ENCODE results near the gene TCP11L2.

TCP11L2 gene

GRCh38 chr12:106321139-106321850 is 18.8 kb downstream of the TCP11L2 start:
- no peak for TF ChIP-seq CTCF (conservative IDR thresholded peaks at IDR 0.05; ENCODE audit: low read depth, low read length)
- no peak overlapping the region for H3K4me2 ChIP-seq
- no peak overlapping the region for H3K27ac ChIP-seq
- no peaks in the 10 kb centered on the region for H3K36me3 ChIP-seq (ENCODE audit: insufficient read depth)
- no peaks in the 10 kb centered on the region for H4K20me1 ChIP-seq (ENCODE audit: insufficient read depth)
- no peak overlapping the region for H2AFZ ChIP-seq (ENCODE audit: low read depth)
- no peaks in the 10 kb centered on the region for H3K79me2 ChIP-seq (ENCODE audit: insufficient read depth, low read depth)
- no peak overlapping the region for H3K9ac ChIP-seq
- H3K4me3 ChIP-seq (IDR thresholded peaks at IDR 0.05; ENCODE audit: insufficient read depth, low read depth, low read length) = no peak overlapping the region
- H3K4me1 ChIP-seq (ENCODE audit: low read depth, poor library complexity, severe bottlenecking) = no peaks in the 10 kb centered on the region
- no peaks in the 10 kb centered on the region for H3K27me3 ChIP-seq (ENCODE audit: insufficient read depth, low read depth)

GRCh38 chr12:106323537-106323936 is 21.0 kb downstream of the TCP11L2 start:
- Histone ChIP-seq H4K20me1 (ENCODE audit: insufficient read depth) (no peaks in the 10 kb centered on the region), H3K27ac (no peak overlapping the region), H3K4me2 (no peak overlapping the region), H3K4me3 (IDR thresholded peaks at IDR 0.05; ENCODE audit: insufficient read depth, low read depth, low read length) (no peak overlapping the region), H3K27me3 (ENCODE audit: insufficient read depth, low read depth) (no peaks in the 10 kb centered on the region), H2AFZ (ENCODE audit: low read depth) (no peak overlapping the region), H3K9ac (no peak overlapping the region), H3K4me1 (ENCODE audit: low read depth, poor library complexity, severe bottlenecking) (no peaks in the 10 kb centered on the region), H3K36me3 (ENCODE audit: insufficient read depth) (no peaks in the 10 kb centered on the region), H3K79me2 (ENCODE audit: insufficient read depth, low read depth) (no peaks in the 10 kb centered on the region)
- TF ChIP-seq CTCF (conservative IDR thresholded peaks at IDR 0.05; ENCODE audit: low read depth, low read length) = no peak

- no peak overlapping the region for H3K4me3 ChIP-seq (IDR thresholded peaks at IDR 0.05; ENCODE audit: insufficient read depth, low read depth, low read length)
- no peak for TF ChIP-seq CTCF (conservative IDR thresholded peaks at IDR 0.05; ENCODE audit: low read depth, low read length)
- H3K4me2 ChIP-seq = no peak overlapping the region
- no peaks in the 10 kb centered on the region for H3K4me1 ChIP-seq (ENCODE audit: low read depth, poor library complexity, severe bottlenecking)
- H3K79me2 ChIP-seq (ENCODE audit: insufficient read depth, low read depth) = no peaks in the 10 kb centered on the region
- no peak overlapping the region for H2AFZ ChIP-seq (ENCODE audit: low read depth)
- H4K20me1 ChIP-seq (ENCODE audit: insufficient read depth) = no peaks in the 10 kb centered on the region
- no peak overlapping the region for H3K9ac ChIP-seq
- no peak overlapping the region for H3K27ac ChIP-seq
- no peaks in the 10 kb centered on the region for H3K36me3 ChIP-seq (ENCODE audit: insufficient read depth)
- no peaks in the 10 kb centered on the region for H3K27me3 ChIP-seq (ENCODE audit: insufficient read depth, low read depth)
Observed at GRCh38 chr12:106327309-106327869, 24.9 kb downstream of the TCP11L2 start.

GRCh38 chr12:106328735-106329134 is 26.2 kb downstream of the TCP11L2 start:
- H3K4me3 ChIP-seq (IDR thresholded peaks at IDR 0.05; ENCODE audit: insufficient read depth, low read depth, low read length) = no peak overlapping the region
- H3K4me1 ChIP-seq (ENCODE audit: low read depth, poor library complexity, severe bottlenecking) = no peaks in the 10 kb centered on the region
- no peak overlapping the region for H3K9ac ChIP-seq
- no peak for TF ChIP-seq CTCF (conservative IDR thresholded peaks at IDR 0.05; ENCODE audit: low read depth, low read length)
- H3K27ac ChIP-seq = no peak overlapping the region
- no peak overlapping the region for H2AFZ ChIP-seq (ENCODE audit: low read depth)
- H3K27me3 ChIP-seq (ENCODE audit: insufficient read depth, low read depth) = no peaks in the 10 kb centered on the region
- no peaks in the 10 kb centered on the region for H4K20me1 ChIP-seq (ENCODE audit: insufficient read depth)
- H3K79me2 ChIP-seq (ENCODE audit: insufficient read depth, low read depth) = no peaks in the 10 kb centered on the region
- H3K4me2 ChIP-seq = no peak overlapping the region
- no peaks in the 10 kb centered on the region for H3K36me3 ChIP-seq (ENCODE audit: insufficient read depth)
